Measurements from ENCODE around the gene ZBTB7A.

GRCh38 chr19:4012092-4012974 lies 54.4 kb downstream of the ZBTB7A start:
- TF ChIP-seq POLR2A (IDR thresholded peaks at IDR 0.05) = peak in 2 of 3 donors; percentile 47 to 53
- no peak for TF ChIP-seq CTCF (IDR thresholded peaks at IDR 0.05)
